ENCODE data around the gene ZC3H12C.

GRCh38 chr11:110059706-110060463 is 33.3 kb upstream of the ZC3H12C start:
- TF ChIP-seq POLR2A (IDR thresholded peaks at IDR 0.05) (no peak), CTCF (IDR thresholded peaks at IDR 0.05) (no peak), EP300 (IDR thresholded peaks at IDR 0.05) (no peak)

All from ovary (tissue), 3 donors.